Stimulated activated CD8-positive, alpha-beta memory T cell treated with anti-CD3 and anti-CD28 coated beads, Interleukin-4, amount 100 ng/mL, for 1 hour (primary cell): ENCODE data around the gene RRP7A.
"Not testable (repeated sequence)": the region's sequence is repeated elsewhere in the genome, so short reads cannot be mapped to it uniquely, and the experiment has no call there.

Experiments used
- DNase-seq, 2 donors: peaks; one replicate each; pipeline ENCODE4 v3.0.0-alpha.2; 2020; ENCODE audit warnings: low read depth in 2 of 2, low spot score in 1 of 2

The RRP7A gene

DNA sequence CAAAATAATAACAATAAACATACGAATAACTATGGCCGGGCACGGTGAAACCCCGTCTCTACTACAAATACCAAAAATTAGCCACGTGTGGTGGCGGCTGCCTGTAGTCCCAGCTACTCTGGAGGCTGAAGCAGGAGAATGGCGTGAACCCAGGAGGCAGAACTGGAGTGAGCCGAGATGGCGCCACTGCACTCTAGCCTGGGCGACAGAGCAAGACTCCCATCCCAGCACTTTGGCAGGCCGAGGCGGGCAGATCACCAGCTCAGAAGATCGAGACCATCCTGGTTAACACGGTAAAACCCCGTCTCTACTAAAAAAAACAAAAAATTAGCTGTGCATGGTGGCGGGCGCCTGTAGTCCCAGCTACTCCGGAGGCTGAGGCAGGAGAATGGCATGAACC, 17.0 kb upstream of the RRP7A start:
- DNase-seq: not testable (repeated sequence)

DNA sequence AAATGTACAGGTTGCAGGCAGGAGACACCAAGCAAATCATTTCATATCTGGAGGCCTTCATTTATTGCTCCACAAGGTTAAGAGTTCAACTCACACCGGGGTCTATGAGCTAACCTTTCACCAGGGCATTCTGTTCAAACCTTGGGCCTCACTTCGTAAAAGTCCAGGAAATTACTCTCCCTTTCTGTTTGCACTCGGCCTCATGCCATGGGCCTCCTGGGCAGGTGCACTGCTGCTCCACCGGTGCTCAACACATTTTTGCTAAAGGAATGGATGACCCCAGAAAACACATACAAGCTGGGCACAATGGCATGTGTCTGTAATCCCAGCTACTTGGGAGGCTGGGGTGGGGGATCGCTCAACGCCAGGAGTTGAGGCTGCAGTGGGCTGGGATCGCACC, 16.6 kb upstream of the RRP7A start:
- DNase-seq: no peak

DNA sequence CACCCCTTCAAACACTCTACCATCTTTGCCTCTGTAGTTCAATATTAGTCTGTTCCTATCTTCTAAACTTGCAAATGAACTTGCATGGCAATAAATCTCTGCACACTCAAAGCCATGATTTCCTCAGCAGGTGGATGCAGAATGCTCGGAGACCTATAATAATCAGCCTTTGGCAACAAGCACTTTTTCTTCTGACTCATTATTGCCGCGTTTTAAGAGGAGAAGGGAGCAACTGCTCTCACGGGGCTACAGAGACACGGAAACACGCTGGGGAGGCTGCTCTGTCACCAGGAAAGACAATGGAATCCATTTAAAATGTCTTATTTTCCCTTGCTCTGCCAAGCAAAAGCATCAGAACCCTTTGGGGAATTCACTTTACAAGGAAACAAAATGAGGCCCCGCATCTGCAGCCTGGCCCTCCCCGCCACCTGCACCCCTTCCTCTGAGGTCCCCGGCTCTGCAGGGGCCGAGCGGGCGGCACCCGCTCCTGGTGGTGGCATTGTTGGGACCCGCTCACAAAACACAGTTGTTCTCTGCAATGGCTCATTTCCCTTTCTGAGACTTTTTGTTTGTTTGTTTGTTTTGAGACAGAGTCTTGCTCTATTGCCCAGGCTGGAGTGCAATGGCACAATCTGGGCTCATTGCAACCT, 15.6 kb upstream of the RRP7A start:
- not testable (repeated sequence) for DNase-seq

DNA sequence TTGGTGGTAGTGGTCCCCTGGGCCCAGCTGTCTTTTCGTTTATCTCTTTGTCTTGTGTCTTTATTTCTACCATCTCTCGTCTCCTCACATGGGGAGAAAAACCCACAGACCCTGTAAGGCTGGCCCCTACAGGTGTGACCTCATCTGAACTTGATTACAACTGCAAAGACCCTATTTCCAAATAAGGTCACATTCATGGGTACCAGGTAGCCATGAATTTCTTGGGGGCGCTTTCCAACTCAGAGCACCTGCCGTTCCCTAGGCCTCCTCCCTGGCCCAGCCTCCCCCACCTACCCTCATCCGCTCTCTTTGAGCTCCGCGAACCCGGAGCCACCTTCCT, 14.0 kb upstream of the RRP7A start:
- DNase-seq: no peak

DNA sequence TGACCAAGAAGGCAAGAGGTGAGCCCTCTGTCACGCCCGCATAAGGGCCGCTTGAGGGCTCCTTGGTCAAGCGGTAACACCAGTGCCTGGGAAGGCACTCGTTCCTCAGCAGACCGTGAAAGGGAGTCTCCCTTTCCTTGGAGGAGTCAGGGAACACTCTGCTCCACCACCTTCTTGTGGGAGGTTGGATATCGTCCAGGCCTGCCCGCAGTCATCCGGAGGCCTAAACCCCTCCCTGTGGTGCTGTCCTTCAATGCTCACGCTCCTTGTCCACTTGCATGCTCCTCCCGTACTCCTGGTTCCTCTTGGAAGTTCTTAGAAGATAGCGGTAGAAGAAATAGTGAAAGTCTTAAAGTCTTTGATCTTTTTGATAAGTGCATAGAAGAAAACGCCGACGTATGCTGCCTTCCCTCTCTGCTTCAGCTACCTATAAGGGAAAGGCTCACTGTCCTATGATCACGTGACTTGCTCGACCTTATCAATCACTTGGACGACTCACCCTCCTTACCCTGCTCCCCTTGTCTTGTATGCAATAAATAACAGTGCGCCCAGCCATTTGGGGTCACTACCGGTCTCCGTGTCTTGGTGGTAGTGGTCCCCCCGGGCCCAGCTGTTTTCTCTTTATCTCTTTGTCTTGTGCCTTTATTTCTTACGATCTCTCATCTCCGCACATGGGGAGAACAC, 11.9 kb upstream of the RRP7A start:
- DNase-seq: not testable (repeated sequence)

DNA sequence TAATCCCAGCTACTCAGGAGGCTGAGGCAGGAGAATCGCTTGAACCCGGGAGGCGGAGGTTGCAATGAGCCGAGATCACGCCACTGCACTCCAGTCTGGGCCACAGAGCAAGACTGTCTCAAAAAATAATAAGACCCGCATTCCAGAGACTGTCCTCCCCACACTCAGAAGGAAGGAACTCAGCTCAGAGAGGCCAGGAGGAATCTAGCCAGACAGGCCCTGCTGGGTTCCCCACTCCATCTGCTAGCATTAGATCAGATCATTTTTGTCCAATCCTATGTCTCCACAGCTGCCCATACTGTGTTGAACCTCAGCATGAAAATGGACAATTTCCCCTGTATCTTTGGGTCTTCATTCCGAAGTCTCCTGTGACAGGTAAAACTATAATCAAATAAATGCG, 9.8 kb upstream of the RRP7A start:
- not testable (repeated sequence) for DNase-seq

DNA sequence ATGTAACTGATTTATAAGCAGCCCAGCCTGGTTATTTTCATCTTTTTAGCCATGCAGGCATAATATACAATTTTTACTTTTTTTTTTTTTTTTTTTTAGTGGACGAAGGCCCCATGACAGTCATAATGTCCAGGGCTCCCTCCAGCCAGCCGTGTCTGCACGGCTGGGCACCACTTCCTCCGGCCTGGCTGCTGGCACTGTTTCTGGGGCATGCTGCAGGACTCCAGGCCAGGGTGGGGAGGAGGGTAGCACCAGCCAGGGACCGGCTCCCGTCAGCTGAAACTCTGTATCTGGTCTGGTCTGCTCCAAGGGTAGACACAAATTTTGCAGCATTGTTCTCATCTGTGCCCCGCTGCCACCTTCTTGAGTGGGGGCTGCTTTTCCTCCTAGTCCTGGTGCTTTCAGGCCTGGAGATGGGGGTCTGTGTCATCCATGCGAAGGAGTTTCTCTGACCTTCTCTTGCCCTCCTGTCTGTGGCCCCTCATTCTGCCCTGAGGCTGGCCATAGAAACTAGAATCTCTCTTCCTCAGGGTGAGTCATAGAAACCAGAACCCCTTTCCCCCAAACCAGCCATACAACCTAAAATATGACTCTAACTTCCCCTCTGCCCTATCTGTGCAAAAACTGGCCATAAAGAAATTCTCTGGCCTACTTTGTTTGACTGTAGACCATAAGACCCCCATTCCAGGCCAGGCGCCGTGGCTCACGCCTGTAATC, 9.2 kb upstream of the RRP7A start:
- no peak for DNase-seq

DNA sequence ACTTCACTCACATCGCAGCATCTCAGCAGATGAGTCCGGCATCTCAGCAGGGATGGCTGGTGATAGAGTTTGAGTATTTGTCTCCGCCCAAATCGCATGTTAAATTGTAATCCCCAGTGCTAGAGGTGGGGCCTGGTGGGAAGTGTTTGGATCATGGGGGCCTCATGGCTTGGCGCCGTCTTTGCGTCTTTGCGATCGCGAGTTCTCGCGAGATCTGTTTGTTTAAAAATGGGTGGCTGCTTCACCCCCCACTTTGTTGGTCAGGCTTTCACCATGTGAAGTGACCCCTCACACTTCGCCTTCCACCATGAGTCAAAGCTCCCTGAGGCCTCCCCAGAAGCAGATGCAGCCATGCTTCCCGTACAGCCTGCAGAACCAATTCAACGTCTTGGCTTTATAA, 3.0 kb upstream of the RRP7A start:
- DNase-seq: no peak

DNA sequence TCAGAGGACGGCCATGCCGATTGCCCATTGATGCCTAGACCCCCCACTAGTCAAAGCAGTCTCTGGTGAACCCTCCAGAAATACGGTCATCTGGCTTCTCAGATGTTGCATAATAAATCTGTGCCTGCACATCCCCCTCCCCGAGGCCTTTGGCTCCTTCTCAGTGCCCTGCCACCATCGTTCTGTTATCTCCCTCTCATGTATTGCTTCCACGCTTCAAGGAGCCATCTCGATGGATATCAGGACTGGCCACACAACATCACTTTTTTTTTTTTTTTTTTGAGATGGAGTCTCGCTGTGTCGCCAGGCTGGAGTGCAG, 1.6 kb upstream of the RRP7A start:
- DNase-seq: no peak

DNA sequence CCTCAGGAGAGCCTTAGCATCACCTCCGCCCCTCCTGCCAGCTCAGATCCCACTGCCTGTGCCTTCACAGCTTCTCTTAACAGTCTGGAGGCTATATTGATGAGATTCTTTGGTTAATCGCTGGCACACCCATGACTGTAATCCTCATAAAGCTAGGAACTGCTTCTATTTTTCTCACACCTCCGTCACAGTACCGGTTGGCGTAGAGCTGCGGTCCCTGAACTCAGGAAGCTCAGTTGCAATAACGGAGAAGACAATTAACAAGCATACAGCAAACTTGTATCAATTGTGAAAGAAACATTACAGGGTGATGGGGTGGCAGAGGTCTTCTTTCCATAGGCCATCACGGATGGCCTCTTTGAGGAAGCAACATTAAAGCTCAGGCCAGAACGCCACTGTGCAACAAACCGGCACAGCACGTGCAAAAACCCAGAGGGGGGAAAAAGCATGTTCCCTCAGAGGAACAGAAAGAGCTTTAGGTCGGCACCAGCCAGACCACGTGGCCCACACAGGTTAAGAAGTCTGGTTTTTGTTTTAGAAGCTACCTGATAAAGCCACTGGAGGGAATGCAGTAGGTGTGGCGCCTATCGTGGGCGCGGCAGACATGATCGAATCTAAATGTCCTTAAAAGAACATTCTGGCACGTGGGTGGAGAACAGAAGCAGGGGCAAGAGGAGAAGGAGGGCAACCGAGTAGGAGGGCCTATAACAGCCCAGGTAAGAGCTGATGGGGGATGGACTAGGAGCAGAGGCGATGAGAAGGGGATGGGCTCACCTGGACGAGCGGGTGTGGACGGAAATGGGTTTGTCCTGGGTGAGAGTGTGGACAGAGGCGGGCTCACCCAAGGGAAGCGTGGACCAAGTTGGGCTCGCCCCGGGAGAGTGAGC, 715 bp downstream of the RRP7A start:
- not testable (repeated sequence) for DNase-seq

DNA sequence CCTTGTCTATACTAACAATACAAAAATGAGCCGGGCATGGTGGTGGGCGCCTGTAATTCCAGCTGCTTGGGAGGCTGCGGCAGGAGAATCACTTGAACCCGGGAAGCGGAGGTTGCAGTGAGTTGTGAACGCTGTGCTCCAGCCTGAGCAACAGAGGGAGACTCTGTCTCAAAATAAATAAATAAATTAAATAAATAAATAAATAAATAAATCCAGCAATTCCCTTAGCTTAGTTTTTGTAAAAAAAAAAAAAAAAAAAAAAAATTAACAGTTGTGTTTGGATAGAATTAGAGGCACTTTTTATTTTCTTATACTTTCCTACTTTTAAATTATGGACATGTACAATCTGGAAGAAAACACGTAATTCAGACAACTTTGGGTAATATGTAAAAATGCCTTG, 2.5 kb downstream of the RRP7A start:
- not testable (repeated sequence) for DNase-seq

DNA sequence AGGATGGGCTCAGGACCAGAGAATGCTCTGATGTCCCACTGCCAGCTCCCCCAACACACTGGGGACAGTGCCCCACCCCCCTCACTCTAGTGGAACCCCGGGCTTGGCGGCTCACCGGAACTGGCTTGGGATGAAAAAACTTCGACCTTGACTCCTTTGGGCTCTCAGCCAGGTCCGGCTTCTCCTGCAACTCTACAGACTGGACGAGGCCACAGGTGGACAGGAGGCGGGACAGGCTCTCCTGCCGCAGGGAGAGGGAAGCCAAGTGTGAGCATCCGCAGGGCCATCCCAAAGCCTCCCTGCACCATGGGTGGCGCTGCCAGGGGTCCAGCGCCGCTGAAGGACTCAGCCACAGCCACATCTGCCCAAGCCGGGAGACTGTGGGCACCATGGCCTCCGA, 3.7 kb downstream of the RRP7A start:
- DNase-seq: no peak

DNA sequence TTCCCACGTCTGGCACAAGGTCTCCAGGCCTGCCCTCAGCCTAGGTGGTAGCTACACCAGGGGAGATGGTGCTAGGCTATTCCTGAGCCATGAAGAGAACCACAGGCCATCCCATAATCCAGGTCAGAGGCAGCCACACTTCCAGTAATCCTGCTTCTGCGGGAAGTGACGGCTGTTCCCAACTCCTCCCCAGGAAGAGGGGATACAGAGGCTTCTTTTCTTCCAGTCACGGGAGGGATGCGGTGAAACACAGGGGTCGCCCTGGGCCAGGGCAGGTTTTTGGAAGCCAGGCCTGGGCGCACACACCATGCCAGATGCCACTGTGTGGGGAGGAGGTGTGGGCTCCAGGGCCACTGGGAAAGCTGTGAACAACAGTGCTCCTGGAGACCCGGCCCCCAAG, 4.3 kb downstream of the RRP7A start:
- not testable (repeated sequence) for DNase-seq

DNA sequence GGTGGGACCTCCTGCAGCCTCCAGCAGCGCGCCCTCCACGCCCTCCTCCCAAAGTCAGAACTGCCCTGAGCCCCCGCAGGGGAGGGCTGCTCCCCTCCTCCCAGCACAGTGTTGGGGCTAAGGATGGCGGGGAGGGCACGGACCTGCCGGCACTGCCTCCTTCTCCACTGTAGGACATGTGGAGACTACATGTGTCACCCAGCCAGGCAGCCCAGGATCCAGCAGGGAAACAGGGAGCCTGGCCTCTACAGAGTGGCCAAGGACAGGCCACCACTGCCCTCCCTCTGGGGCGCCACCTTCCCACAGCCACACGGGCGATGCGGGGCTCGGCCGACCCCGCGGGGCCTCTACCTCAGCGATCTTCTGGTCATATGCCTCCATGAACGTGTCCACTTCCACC, 5.3 kb downstream of the RRP7A start:
- DNase-seq: not testable (repeated sequence)

DNA sequence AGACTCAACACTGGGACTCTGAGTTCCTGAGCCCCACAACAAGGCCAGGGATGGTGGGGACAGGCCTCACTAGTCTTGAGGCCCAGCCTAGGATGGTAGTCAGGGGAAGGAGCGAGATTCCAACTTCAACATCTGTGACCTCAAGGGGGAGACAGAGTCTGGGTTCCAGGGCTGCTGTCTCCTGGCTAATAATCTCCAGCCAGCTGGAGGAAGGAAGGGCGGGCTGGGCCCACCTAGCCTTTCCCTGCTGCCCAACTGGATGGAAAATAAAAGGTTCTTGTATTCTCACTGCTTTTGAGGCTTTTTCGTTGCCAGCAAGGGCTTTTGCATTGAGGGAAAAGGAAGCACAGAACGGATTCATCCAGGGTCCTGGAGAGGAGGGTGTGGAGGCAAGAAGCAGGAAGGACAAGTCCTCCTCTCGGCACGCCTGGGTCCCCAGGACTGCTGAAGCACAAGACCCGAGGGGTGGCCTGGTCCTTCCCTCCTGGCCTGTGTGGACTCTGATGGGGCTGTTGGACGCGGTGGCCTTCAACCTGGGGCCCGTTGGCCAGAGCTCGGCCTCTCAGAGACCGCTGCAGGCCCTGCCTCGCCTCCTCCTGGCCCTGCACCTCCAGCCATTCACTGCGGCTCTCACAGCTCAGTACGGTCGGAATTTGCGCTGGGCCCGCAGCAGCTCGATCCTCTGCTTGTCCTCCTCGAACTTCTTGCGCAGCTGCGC, 7.2 kb downstream of the RRP7A start:
- DNase-seq: not testable (repeated sequence)

DNA sequence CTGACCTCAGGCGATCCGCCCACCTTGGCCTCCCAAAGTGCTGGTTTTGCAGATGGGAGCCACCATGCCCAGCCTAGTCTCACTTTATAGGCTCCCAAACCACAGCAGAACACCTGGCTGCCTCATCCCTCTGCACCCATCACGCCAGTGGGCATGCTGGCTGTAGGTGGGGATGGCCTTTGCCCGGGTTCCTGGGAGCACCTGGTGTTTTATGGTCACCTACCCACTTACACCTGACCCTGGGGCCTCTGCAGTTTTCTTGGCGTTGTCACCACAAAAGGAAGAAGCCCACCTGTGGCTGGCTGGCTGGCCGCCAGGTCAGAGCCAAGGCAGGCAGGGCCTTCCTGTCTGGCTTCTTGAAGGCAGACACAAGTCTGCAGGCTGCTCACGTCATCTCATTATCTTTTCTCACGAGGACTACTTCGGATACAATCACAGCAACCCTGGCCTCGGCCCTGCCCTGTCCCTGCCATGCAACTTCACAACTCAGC, 8.2 kb downstream of the RRP7A start:
- no peak for DNase-seq

DNA sequence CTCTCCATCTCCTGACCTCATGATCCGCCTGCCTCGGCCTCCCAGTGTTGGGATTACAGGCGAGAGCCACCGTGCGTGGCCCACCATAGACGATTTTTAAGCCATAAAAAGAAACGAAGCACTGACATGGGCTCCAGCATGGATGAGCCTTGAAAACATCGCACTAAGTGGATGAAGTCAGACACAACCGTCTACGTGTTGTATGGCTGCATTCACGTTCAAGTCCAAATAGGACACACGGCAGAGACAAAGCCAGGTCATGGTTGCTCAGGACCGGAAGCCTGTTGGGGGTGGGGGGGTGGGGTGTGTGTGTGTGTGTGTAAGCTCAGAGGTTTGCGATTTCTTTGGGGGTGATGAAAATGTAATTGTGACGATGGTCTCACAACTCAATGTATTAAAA, 10.0 kb downstream of the RRP7A start:
- no peak for DNase-seq

DNA sequence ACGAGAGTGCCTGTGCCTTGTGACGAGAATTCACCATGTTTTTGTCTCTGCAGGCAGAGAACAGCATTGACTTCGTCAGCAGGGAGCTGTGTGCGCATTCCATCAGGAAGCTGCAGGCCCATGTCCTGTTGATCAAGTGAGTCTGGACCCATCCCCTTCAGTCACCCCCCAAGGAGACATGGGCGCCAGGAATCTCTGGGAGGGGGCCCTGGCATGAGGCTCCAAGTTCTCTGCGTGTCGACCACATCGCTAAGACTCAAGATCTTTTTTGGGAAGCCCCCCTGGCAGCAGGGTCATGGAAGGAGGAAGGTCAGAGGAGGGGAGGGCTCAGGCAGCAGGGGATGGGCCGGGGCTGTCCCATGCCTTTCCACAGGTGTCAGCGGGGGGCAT, 10.6 kb downstream of the RRP7A start:
- DNase-seq: not testable (repeated sequence)

DNA sequence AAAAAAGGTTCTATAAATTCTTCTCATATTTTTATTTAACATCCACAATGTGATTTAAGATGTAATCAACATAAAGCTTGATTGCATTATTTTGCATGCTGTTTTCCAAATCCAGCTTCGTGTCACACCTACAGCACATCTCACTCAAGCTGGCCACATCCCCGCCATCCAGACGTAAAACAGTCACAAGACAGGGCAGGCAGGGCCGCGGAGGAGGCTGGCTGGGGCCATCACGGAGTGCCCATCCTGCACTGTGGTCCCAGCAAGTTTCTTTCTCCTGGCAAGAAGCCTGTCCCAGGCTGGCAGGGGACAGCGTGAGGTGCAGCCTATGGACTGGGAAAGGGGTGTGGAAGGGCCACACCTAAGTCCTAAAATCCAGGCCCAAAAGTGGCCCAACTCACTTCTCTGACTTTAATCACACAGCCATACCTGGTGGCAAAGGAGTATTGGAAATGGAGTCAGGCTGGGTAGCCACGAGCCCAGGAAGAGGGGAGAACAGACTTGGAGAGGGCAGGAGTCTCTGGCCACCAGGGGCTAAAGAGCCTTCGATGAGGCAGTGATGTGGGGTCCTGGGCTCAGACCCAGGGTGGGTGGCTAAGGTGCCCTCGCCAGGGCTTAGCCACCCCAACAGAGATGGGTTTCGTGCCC, 11.1 kb downstream of the RRP7A start:
- not testable (repeated sequence) for DNase-seq

DNA sequence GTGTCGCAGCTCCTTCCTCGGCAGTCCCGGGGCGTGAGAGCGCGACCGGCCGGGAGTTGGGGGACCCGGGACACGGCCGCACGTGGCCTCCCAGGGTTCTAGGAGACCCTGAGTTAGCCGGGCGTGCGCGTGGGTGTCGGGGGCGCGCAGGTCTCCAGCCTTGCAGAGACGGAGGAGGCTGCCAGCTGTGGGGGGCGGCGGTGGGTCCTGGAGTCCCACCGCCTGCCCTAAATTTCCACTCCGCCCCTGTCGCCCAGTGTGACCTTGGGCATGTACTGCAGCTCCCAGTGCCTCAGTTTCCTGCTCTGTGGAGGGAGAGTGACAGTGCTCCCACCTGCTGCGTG, 18.8 kb downstream of the RRP7A start:
- no peak for DNase-seq
